Measurements from ENCODE around the gene SGCA.

DNA sequence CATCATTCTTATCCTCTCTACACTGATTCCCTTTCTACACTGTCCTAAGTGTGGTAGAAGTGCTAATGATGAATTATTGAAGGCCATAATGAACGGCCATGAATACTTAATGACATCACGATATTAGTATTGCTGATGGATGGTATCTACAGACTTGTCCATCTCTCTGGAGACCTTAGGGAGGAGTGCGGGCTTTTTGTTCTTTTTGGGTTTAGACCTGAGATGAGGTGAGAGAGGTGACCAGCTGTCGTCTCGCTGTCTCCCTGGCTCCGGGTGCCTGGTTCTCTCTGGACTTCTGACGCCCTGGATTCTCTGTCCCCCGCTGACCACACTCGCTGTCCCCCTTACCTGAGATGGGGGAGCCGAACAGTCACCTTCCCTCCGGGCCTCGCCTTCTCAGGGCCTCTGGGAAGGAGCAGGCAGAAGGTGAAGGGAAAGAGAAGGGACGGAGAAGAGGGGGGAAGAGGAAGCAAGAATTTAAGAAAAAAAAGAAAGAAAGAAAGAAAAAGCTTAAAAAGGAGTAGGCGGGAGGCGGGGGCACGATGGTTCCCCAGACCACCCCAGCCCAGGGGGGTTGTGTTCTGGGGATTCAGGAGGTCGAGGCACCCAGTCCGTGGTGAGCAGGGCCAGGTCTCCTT, 17.1 kb downstream of the SGCA start:
- TF ChIP-seq MAX (IDR thresholded peaks at IDR 0.05; ENCODE audit: insufficient read depth, insufficient read length): no peak
- no peak for TF ChIP-seq CTCF (IDR thresholded peaks at IDR 0.05; ENCODE audit: extremely low read depth in 1 of 2, insufficient read depth in 1 of 2, low read depth in 1 of 2, low read length in 2 of 2)
- no peak for TF ChIP-seq POLR2AphosphoS5 (IDR thresholded peaks at IDR 0.05; ENCODE audit: insufficient read depth, low read depth, low read length)
- no peak for TF ChIP-seq EZH2 (IDR thresholded peaks at IDR 0.05; ENCODE audit: borderline replicate concordance, low read depth, low read length, severe bottlenecking)
- TF ChIP-seq GATA2 (IDR thresholded peaks at IDR 0.05; ENCODE audit: insufficient read depth, insufficient read length, low read depth, low read length): no peak
- no peak for TF ChIP-seq JUN (IDR thresholded peaks at IDR 0.05; ENCODE audit: borderline replicate concordance, insufficient read depth, insufficient read length, low read depth)
- TF ChIP-seq POLR2A (IDR thresholded peaks at IDR 0.05; ENCODE audit: low read depth, low read length): no peak
- no peak for TF ChIP-seq FOS (IDR thresholded peaks at IDR 0.05; ENCODE audit: borderline replicate concordance, insufficient read depth, low read length)
- no peak for TF ChIP-seq MYC (IDR thresholded peaks at IDR 0.05; ENCODE audit: low read depth, low read length)

Data from endothelial cell of umbilical vein (primary cell).